Liver (tissue), 9 donors: Measurements from ENCODE around the gene PDE5A. TPM values are rescaled to one million over a fixed set of nuclear protein-coding genes. Genes with fewer than 3 reads are reported as not detected.
"Not testable (repeated sequence)": the region's sequence is repeated elsewhere in the genome, so short reads cannot be mapped to it uniquely, and the experiment has no call there.

Source experiments
- DNase-seq: peaks from one replicate; pipeline ENCODE4 v3.0.0-alpha.2; 2017; ENCODE audit warnings: low spot score
- H3K27ac ChIP-seq, 2 donors: one replicate each; pipeline ENCODE4 v1.7.0; 2013; ENCODE audit warnings: inconsistent platforms in 2 of 2, low read length in 2 of 2, control low read depth in 1 of 2, low read depth in 1 of 2, mild to moderate bottlenecking in 1 of 2
- H3K27me3 ChIP-seq, 4 donors: one replicate each; pipeline versions ENCODE4 v1.6.1 to v1.7.0; 2013; ENCODE audit warnings: low read length in 3 of 4, inconsistent platforms in 1 of 4, mild to moderate bottlenecking in 1 of 4, moderate library complexity in 1 of 4; ENCODE audit not compliant: control insufficient read depth in 4 of 4, insufficient read depth in 4 of 4
- H3K36me3 ChIP-seq, 4 donors: one replicate each; pipeline versions ENCODE4 v1.6.1 to v1.7.0; 2013; ENCODE audit warnings: low read length in 3 of 4, mild to moderate bottlenecking in 3 of 4, low read depth in 1 of 4, moderate library complexity in 1 of 4; ENCODE audit not compliant: control insufficient read depth in 4 of 4, insufficient read depth in 3 of 4
- H3K4me1 ChIP-seq, 4 donors: one replicate each; pipeline versions ENCODE4 v1.6.1 to v1.7.0; 2013; ENCODE audit warnings: low read length in 3 of 4, mild to moderate bottlenecking in 3 of 4, moderate library complexity in 1 of 4; ENCODE audit not compliant: control insufficient read depth in 4 of 4, insufficient read depth in 4 of 4
- H3K4me3 ChIP-seq, 3 donors: one replicate each; pipeline versions ENCODE4 v1.6.1 to v1.7.0; 2013; ENCODE audit warnings: low read length in 3 of 3, control low read depth in 1 of 3, low read depth in 1 of 3, mild to moderate bottlenecking in 1 of 3
- H3K9ac ChIP-seq, 2 donors: one replicate each; pipeline ENCODE4 v1.7.0; 2013; ENCODE audit warnings: low read length in 2 of 2, mild to moderate bottlenecking in 2 of 2, moderate library complexity in 2 of 2, control low read depth in 1 of 2, low read depth in 1 of 2
- H3K9me3 ChIP-seq, 4 donors: one replicate each; pipeline versions ENCODE4 v1.6.1 to v1.7.0; 2013; ENCODE audit warnings: low read length in 3 of 4; ENCODE audit not compliant: control insufficient read depth in 4 of 4
- EGR1 ChIP-seq, 2 donors: IDR thresholded peaks; 2 replicates each; pipeline ENCODE4 v1.6.1; 2016 to 2018; ENCODE audit warnings: antibody characterized with exemption in 2 of 2, low read depth in 2 of 2
- GABPA ChIP-seq, 2 donors: IDR thresholded peaks in 1 of 2; conservative IDR thresholded peaks in 1 of 2; 2 replicates each; pipeline ENCODE4 v1.6.1; 2016; ENCODE audit warnings: antibody characterized with exemption in 2 of 2, mild to moderate bottlenecking in 1 of 2, moderate library complexity in 1 of 2
- JUND ChIP-seq, 2 donors: IDR thresholded peaks; 2 replicates each; pipeline ENCODE4 v1.6.1; 2016; ENCODE audit warnings: antibody characterized with exemption in 2 of 2
- NR2F2 ChIP-seq: IDR thresholded peaks from 2 replicates; pipeline ENCODE4 v1.6.1; 2016; ENCODE audit warnings: antibody characterized with exemption
- RAD21 ChIP-seq, 2 donors: IDR thresholded peaks; 2 replicates each; pipeline ENCODE4 v1.6.1; 2016; ENCODE audit warnings: antibody characterized with exemption in 2 of 2, mild to moderate bottlenecking in 2 of 2
- SP1 ChIP-seq: IDR thresholded peaks from 2 replicates; pipeline ENCODE4 v1.6.1; 2018; ENCODE audit warnings: antibody characterized with exemption, mild to moderate bottlenecking
- TAF1 ChIP-seq: conservative IDR thresholded peaks from 2 replicates; pipeline ENCODE4 v1.6.1; 2016; ENCODE audit warnings: antibody characterized with exemption, mild to moderate bottlenecking
- YY1 ChIP-seq: IDR thresholded peaks from 2 replicates; pipeline ENCODE4 v1.6.1; 2016; ENCODE audit warnings: antibody characterized with exemption, mild to moderate bottlenecking
- WGBS: extraction: QIAGEN DNeasy Blood & Tissue Kit; methylation state at CpG from one replicate; pipeline ENCODE4 v1.1.7; 2013; 5-methylcytosine and 5-hydroxymethylcytosine counted together
- polyA plus RNA-seq, 2 donors: library from polyadenylated mRNA; stranded (reverse) in 1 of 2; unstranded in 1 of 2; fragments of 200-250 nt in 1 of 2; fragments of >200 nt in 1 of 2; fragmentation: Nextera tagmentation in 1 of 2; extraction: Ambion mirVana in 1 of 2; gene quantifications; one replicate each; pipeline versions ENCODE4 v1.2.1 to v1.2.3, GENCODE V29; 2013 to 2015
- total RNA-seq, 2 donors: library from RNA; depleted of rRNA; stranded (reverse); fragments of >200 nt; gene quantifications; one replicate each; pipeline ENCODE4 v1.2.3, GENCODE V29; 2014
- TF ChIP-seq, protein P1 (sequence below): IDR thresholded peaks from 2 replicates; pipeline ENCODE4 v1.6.1; 2016; ENCODE audit warnings: antibody characterized with exemption
- TF ChIP-seq, protein P2 (sequence below): IDR thresholded peaks from 2 replicates; pipeline ENCODE4 v1.6.1; 2016; ENCODE audit warnings: antibody characterized with exemption, mild to moderate bottlenecking
- TF ChIP-seq, protein P3 (sequence below): IDR thresholded peaks from 2 replicates; pipeline ENCODE4 v1.6.1; 2016; ENCODE audit warnings: antibody characterized with exemption
- donor health status: healthy.
- donor health status: healthy.
- donor health status: healthy.
- donor health status: healthy.
- donor health status: healthy.

Gene PDE5A
- total and polyA plus RNA-seq, 4 donors, result 0.61 to 3.8 (median 3.0) TPM

DNA sequence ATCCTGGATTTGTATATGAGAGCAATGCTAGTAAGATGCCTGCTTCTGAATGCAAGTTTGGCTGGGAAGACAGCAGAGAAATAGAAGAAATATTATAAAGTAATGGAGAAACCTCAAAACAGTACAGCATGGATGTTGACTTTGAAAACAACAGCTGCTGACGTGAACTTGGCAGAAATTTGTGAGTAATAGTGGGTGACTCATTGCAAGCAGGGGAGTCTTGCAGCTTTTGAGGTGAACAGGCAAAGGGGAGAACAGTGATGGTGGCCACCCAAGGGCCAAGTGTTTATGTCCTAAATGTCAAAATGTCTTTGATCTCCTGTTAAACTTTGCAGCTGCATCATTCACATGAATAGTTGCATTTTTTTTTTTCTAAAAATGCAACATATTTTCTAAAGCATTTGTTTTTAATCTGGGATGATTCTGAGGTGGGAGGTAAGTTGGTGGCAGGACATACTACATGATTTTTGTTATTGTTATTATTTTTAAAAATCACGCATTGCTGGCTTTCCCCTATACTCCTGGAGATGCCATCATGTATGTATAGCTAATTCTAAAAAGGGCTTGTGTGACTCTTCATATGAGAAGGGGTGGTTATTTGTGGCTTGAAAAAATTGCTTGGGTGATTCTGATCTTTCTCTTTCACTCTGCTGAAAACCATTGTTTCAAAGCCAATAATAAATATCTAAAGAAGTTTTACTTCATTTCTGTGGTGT lies 158.4 kb downstream of the PDE5A start:
- not testable (repeated sequence) for H3K27ac ChIP-seq, H3K36me3 ChIP-seq, H3K4me1 ChIP-seq, H3K4me3 ChIP-seq, H3K9me3 ChIP-seq, H3K27me3 ChIP-seq, DNase-seq, H3K9ac ChIP-seq
- WGBS, result 92% methylated on average over 2 of the region's 2 CpGs

DNA sequence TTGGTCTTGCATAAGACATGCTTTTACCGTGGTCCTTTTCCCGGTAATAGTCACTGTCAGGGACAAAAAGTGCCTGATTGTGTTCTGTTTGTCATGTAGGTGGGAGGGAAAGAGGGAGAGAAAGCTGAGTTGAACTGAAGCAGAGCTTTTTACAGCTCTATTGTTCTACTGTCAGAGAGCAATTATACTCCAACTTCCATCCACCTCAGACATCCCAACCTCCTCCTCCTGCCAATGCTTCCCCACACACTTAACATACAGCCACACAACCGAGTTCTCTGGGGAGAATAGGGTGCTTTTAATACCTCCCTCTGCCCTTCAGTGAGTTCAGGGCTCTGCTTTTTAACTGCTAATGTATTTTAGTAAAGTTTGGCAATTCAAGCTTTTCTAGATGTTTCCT lies 159.6 kb downstream of the PDE5A start:
- not testable (repeated sequence) for H3K9me3 ChIP-seq, DNase-seq, H3K4me1 ChIP-seq, H3K9ac ChIP-seq, H3K27me3 ChIP-seq, H3K4me3 ChIP-seq, H3K27ac ChIP-seq, H3K36me3 ChIP-seq
- 88% methylated on average over 3 of the region's 3 CpGs for WGBS

DNA sequence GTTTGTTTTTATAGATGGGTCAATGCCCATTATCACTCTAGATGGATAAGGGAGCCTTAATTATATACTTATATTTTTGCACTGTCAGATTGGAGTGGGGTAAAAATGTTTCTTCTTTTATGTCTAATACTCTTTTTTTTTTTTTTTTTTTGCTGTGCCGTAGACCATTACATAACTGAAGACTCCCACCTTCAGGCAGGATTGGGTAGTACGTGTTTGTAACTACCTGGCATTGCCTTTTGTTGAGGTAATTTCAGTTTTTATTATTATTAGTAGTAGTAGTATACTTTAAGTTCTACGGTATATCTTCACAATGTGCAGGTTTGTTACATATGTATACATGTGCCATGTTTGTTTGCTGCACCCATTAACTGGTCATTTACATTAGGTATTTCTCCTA lies 165.9 kb downstream of the PDE5A start:
- H3K27ac ChIP-seq, H3K4me3 ChIP-seq, H3K9me3 ChIP-seq, DNase-seq, H3K9ac ChIP-seq, H3K36me3 ChIP-seq, H3K4me1 ChIP-seq, H3K27me3 ChIP-seq: not testable (repeated sequence)
- 77% methylated on average over 3 of the region's 3 CpGs for WGBS
- TF ChIP-seq RAD21 (IDR thresholded peaks at IDR 0.05), result peak in 1 of 2 donors; percentile 19

DNA sequence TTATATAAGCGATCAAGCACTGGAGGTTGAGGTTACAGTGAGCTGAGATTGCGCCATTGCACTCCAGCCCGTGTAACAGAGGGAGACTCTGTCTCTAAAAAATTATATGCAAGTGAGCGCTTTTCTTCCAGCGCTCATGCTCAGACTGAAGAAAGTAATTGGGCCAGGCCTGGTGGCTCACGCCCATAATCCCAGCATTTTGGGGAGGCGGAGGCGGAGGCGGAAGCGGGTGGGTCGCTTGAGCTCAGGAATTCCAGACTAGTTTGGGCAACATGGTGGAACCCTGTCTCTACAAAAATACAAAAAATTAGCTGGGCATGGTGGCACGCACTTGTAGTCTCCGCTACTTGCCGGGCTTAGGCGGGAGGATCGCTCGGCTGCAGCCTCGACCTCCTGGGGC lies 172.9 kb downstream of the PDE5A start:
- not testable (repeated sequence) for H3K36me3 ChIP-seq, H3K9ac ChIP-seq, H3K9me3 ChIP-seq, H3K27me3 ChIP-seq, DNase-seq, H3K27ac ChIP-seq, H3K4me1 ChIP-seq
- 56% methylated on average over 18 of the region's 18 CpGs for WGBS
- H3K4me3 ChIP-seq, result peak overlapping the region in 1 of 3 donors; percentile 16

DNA sequence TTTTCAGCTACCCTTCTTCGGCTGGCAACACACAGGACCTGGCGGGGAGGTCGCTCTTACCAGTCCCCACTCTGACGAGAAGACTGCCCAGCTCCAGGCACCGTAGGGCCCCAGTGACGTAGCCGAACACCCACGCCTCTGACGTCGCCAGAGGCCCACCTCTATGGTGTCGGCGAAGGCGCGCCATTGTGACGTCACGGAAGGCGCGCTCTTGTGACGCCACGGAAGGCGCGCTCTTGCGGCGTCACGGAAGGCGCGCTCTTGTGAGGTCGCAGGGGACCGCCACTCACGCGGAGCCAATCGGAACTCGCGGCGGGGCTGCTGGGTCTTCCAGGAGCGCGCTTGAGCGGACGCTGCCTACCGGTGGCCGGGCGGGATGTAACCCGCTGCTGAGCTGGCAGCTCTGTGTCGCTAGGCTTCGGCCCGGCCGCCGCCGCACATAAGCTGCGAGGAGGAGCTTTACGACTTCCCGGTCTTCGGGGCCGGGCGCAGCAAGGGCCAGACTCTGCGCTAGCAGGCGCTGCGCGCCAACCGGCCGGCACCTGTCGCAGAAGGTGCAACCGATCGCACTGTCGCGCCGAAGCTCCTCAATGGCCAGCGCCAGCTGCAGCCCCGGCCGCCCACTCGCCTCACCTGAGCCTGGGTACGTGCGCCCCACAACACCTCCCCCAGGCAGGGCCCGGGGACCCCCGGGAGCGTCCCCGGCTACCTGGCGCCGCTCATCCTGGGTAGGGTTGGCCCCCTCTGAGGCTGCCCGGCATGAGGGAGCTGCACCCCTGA lies 173.9 kb downstream of the PDE5A start:
- H3K36me3 ChIP-seq, H3K4me1 ChIP-seq, H3K9me3 ChIP-seq, H3K27me3 ChIP-seq: not testable (repeated sequence)
- peak; percentile 98 for DNase-seq
- Histone ChIP-seq H3K27ac (peak overlapping the region; percentile 80 to 91), H3K4me3 (peak overlapping the region; percentile 42 to 70 (median 67)), H3K9ac (peak overlapping the region; percentile 82 to 83)
- WGBS, result under 1% methylated on average over 80 of the region's 80 CpGs
- TF ChIP-seq, protein P1, sequence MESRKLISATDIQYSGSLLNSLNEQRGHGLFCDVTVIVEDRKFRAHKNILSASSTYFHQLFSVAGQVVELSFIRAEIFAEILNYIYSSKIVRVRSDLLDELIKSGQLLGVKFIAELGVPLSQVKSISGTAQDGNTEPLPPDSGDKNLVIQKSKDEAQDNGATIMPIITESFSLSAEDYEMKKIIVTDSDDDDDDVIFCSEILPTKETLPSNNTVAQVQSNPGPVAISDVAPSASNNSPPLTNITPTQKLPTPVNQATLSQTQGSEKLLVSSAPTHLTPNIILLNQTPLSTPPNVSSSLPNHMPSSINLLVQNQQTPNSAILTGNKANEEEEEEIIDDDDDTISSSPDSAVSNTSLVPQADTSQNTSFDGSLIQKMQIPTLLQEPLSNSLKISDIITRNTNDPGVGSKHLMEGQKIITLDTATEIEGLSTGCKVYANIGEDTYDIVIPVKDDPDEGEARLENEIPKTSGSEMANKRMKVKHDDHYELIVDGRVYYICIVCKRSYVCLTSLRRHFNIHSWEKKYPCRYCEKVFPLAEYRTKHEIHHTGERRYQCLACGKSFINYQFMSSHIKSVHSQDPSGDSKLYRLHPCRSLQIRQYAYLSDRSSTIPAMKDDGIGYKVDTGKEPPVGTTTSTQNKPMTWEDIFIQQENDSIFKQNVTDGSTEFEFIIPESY, result peak; percentile 53
- TF ChIP-seq JUND (IDR thresholded peaks at IDR 0.05), result peak; percentile 19 to 36
- TF ChIP-seq TAF1, result peak; percentile 39
- TF ChIP-seq NR2F2, result peak; percentile 20
- peak; percentile 91 for TF ChIP-seq SP1
- TF ChIP-seq, protein P2, sequence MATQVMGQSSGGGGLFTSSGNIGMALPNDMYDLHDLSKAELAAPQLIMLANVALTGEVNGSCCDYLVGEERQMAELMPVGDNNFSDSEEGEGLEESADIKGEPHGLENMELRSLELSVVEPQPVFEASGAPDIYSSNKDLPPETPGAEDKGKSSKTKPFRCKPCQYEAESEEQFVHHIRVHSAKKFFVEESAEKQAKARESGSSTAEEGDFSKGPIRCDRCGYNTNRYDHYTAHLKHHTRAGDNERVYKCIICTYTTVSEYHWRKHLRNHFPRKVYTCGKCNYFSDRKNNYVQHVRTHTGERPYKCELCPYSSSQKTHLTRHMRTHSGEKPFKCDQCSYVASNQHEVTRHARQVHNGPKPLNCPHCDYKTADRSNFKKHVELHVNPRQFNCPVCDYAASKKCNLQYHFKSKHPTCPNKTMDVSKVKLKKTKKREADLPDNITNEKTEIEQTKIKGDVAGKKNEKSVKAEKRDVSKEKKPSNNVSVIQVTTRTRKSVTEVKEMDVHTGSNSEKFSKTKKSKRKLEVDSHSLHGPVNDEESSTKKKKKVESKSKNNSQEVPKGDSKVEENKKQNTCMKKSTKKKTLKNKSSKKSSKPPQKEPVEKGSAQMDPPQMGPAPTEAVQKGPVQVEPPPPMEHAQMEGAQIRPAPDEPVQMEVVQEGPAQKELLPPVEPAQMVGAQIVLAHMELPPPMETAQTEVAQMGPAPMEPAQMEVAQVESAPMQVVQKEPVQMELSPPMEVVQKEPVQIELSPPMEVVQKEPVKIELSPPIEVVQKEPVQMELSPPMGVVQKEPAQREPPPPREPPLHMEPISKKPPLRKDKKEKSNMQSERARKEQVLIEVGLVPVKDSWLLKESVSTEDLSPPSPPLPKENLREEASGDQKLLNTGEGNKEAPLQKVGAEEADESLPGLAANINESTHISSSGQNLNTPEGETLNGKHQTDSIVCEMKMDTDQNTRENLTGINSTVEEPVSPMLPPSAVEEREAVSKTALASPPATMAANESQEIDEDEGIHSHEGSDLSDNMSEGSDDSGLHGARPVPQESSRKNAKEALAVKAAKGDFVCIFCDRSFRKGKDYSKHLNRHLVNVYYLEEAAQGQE, result peak; percentile 46
- TF ChIP-seq GABPA (IDR thresholded peaks at IDR 0.05 in 1 of 2, conservative IDR thresholded peaks at IDR 0.05 in 1 of 2), result peak in 1 of 2 donors; percentile 69
- TF ChIP-seq EGR1 (IDR thresholded peaks at IDR 0.05; ENCODE audit: low read depth in 2 of 2), result peak; percentile 94 to 97
- TF ChIP-seq, protein P3, sequence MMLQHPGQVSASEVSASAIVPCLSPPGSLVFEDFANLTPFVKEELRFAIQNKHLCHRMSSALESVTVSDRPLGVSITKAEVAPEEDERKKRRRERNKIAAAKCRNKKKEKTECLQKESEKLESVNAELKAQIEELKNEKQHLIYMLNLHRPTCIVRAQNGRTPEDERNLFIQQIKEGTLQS, result peak; percentile 51
- TF ChIP-seq YY1, result peak; percentile 92
